Activated CD8-positive, alpha-beta memory T cell treated with anti-CD3 and anti-CD28 coated beads, Interleukin-2, amount 10 ng/mL, durations not matched to agents 7 days and 5 days (primary cell): ENCODE data around the gene SDK1. TPM values are rescaled to one million over a fixed set of nuclear protein-coding genes. Genes with fewer than 3 reads are reported as not detected.

Experiments
- ATAC-seq: fragments of 150-1000 bp; cut with Tn5 transposase; one replicate; pipeline ENCODE4 v1.10.0; 2021; ENCODE audit warnings: moderate library complexity
- CTCF ChIA-PET: fragments of 350-600 bp; sonication (Branson Sonifier 250); formaldehyde crosslinking; loops from one replicate; lab custom pipeline; 2021; ENCODE audit warnings: antibody characterized with exemption; lab: Charles Lee
- DNase-seq: peaks from one replicate; pipeline ENCODE4 v3.0.0-alpha.2; 2020
- H3K27ac Mint-ChIP-seq: one replicate; pipeline ENCODE4 v1.8.0; 2021; ENCODE audit warnings: mild to moderate bottlenecking, mixed read lengths
- H3K27me3 Mint-ChIP-seq: one replicate; pipeline ENCODE4 v1.8.0; 2021; ENCODE audit warnings: mixed read lengths
- H3K36me3 Mint-ChIP-seq: one replicate; pipeline ENCODE4 v1.8.0; 2021; ENCODE audit warnings: mild to moderate bottlenecking, mixed read lengths
- H3K4me1 Mint-ChIP-seq: one replicate; pipeline ENCODE4 v1.8.0; 2021; ENCODE audit warnings: mixed read lengths
- H3K4me3 Mint-ChIP-seq: one replicate; pipeline ENCODE4 v1.8.0; 2021; ENCODE audit warnings: mild to moderate bottlenecking, moderate library complexity, mixed read lengths
- H3K9me3 Mint-ChIP-seq: one replicate; pipeline ENCODE4 v1.8.0; 2022; ENCODE audit warnings: low read depth, mixed read lengths
- total RNA-seq, 2 experiments: library from RNA; stranded (reverse); gene quantifications; one replicate each; pipeline ENCODE4 v1.2.3, GENCODE V29; 2021

Gene SDK1
- total RNA-seq, 2 experiments from 2014 or later = 0.05 to 0.06 TPM

- H3K4me3 Mint-ChIP-seq = no peak overlapping the region
- no peaks in the 10 kb centered on the region for H3K4me1 Mint-ChIP-seq
- H3K27me3 Mint-ChIP-seq = peaks cover under 1% of the 10 kb centered on the region
- H3K27ac Mint-ChIP-seq = no peak overlapping the region
- H3K9me3 Mint-ChIP-seq = peaks cover 4% of the 10 kb centered on the region
- CTCF ChIA-PET = no interaction called here
- ATAC-seq = no peak
- DNase-seq = no peak
- H3K36me3 Mint-ChIP-seq = no peaks in the 10 kb centered on the region
Observed at GRCh38 chr7:3425087-3425486, 124.0 kb downstream of the SDK1 start.

DNA sequence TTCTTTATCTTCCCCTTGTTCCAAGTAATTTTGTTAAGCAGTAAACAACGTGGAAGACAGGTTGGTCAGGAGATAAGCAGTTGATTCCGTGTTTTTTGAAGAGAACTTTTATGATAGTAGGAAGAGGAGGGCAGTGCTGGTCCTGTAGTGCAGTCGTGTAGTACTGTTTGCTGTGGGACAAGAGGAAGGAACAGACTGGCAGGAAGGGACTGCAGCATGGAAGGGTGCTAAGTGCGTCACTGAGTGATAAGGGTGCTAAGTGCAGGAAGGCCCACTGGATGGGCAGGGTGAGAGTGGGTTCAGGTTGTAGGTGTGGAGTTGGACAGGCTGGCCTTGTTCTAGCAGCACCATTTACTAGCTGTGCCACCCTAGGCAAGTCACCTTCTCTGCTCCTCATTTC, 125.0 kb downstream of the SDK1 start:
- no peak for ATAC-seq
- no peak for DNase-seq
- no peak overlapping the region for H3K4me3 Mint-ChIP-seq
- no peaks in the 10 kb centered on the region for H3K36me3 Mint-ChIP-seq
- peaks cover 4% of the 10 kb centered on the region for H3K9me3 Mint-ChIP-seq
- no peaks in the 10 kb centered on the region for H3K27me3 Mint-ChIP-seq
- CTCF ChIA-PET = no interaction called here
- H3K27ac Mint-ChIP-seq = no peak overlapping the region
- H3K4me1 Mint-ChIP-seq = no peaks in the 10 kb centered on the region

DNA sequence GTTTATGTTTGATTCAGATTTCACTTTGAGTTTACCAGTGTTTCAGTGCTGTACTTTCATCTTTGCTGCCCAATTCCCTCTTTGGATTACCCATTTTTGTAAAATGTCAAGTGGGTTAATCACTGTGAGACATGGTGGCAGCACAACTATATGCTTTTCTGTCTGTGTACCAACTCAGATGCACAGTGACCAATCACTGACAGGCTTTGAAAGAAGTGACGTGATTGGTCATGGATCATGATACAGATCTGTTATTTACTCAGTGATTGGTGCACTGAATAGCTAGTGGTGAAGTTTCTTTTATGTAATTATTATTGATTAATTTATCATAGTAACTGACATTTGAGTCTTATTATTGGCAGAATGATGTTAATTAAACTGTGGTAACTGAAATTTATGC, 126.9 kb downstream of the SDK1 start:
- no peaks in the 10 kb centered on the region for H3K9me3 Mint-ChIP-seq
- CTCF ChIA-PET = no interaction called here
- DNase-seq = no peak
- no peaks in the 10 kb centered on the region for H3K4me1 Mint-ChIP-seq
- no peak overlapping the region for H3K27ac Mint-ChIP-seq
- H3K27me3 Mint-ChIP-seq = peaks cover 3% of the 10 kb centered on the region
- H3K4me3 Mint-ChIP-seq = no peak overlapping the region
- no peak for ATAC-seq
- no peaks in the 10 kb centered on the region for H3K36me3 Mint-ChIP-seq

GRCh38 chr7:3429981-3430380, 128.9 kb downstream of the SDK1 start:
- H3K4me1 Mint-ChIP-seq = no peaks in the 10 kb centered on the region
- DNase-seq (no peak), ATAC-seq (no peak)
- no peak overlapping the region for H3K4me3 Mint-ChIP-seq
- no peaks in the 10 kb centered on the region for H3K36me3 Mint-ChIP-seq
- no peaks in the 10 kb centered on the region for H3K9me3 Mint-ChIP-seq
- H3K27me3 Mint-ChIP-seq = peaks cover 10% of the 10 kb centered on the region
- CTCF ChIA-PET = no interaction called here
- H3K27ac Mint-ChIP-seq = no peak overlapping the region

DNA sequence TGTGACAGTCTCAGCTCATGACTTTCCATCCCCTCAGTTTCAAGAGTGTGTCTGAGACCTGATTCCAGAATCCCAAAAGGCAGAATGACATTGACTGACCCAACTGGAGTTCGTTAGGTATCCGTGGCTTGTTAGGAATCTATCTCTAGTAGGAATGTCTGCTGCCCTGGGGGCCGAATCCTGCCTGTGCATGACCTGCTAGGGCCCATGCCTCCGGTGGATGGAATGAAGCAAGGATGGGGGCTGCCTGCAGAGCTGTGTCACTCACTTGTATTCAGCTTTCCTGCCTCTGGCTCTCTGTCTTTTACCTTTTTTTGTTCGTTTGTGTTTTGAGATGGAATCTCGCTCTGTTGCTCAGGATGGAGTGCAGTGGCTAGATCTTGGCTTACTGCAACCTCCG, 129.5 kb downstream of the SDK1 start:
- H3K9me3 Mint-ChIP-seq = no peaks in the 10 kb centered on the region
- peaks cover 10% of the 10 kb centered on the region for H3K27me3 Mint-ChIP-seq
- no peaks in the 10 kb centered on the region for H3K36me3 Mint-ChIP-seq
- DNase-seq (no peak), ATAC-seq (no peak)
- no peak overlapping the region for H3K27ac Mint-ChIP-seq
- no peaks in the 10 kb centered on the region for H3K4me1 Mint-ChIP-seq
- no peak overlapping the region for H3K4me3 Mint-ChIP-seq
- CTCF ChIA-PET = interaction anchor here (0.7 kb wide), 1 partner anchor 90 kb away, joined by 3 read pairs; no protein-coding TSS in a partner anchor

GRCh38 chr7:3431306-3431705, 130.3 kb downstream of the SDK1 start:
- H3K27ac Mint-ChIP-seq = no peak overlapping the region
- ATAC-seq (no peak), DNase-seq (no peak)
- CTCF ChIA-PET = interaction anchor here (0.7 kb wide), 1 partner anchor 91 kb away, joined by 3 read pairs; no protein-coding TSS in a partner anchor
- no peaks in the 10 kb centered on the region for H3K9me3 Mint-ChIP-seq
- H3K4me3 Mint-ChIP-seq = no peak overlapping the region
- peaks cover 10% of the 10 kb centered on the region for H3K27me3 Mint-ChIP-seq
- H3K36me3 Mint-ChIP-seq = no peaks in the 10 kb centered on the region
- H3K4me1 Mint-ChIP-seq = no peaks in the 10 kb centered on the region

GRCh38 chr7:3432911-3433310, 131.9 kb downstream of the SDK1 start:
- no peak for ATAC-seq
- no peaks in the 10 kb centered on the region for H3K36me3 Mint-ChIP-seq
- no peak for DNase-seq
- CTCF ChIA-PET = no interaction called here
- H3K4me3 Mint-ChIP-seq = no peak overlapping the region
- H3K27ac Mint-ChIP-seq = no peak overlapping the region
- no peaks in the 10 kb centered on the region for H3K4me1 Mint-ChIP-seq
- H3K27me3 Mint-ChIP-seq = peaks cover 10% of the 10 kb centered on the region
- H3K9me3 Mint-ChIP-seq = no peaks in the 10 kb centered on the region

DNA sequence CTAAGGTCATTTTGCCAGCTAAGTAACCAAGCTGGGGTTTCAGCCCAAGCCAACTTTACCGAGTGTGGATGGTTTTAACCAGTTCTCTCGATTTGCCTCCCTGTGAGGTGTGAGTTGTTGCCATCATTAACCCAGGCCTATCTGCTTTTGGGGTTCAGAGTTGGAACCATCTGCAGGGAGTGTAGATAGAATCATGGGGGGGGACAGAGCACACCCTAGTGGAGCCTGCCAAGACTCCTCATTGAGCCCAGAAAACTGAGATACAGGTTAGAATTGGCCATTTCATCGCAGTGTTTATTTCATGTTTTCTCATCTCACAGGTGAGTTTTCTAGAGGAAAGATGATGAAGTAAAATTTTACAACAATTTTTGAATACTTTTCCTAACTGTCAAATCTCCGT, 133.6 kb downstream of the SDK1 start:
- CTCF ChIA-PET = no interaction called here
- Mint-ChIP-seq H3K36me3 (no peaks in the 10 kb centered on the region), H3K27me3 (peaks cover 12% of the 10 kb centered on the region), H3K9me3 (no peaks in the 10 kb centered on the region), H3K4me3 (no peak overlapping the region), H3K4me1 (no peaks in the 10 kb centered on the region), H3K27ac (no peak overlapping the region)
- DNase-seq (no peak), ATAC-seq (no peak)

DNA sequence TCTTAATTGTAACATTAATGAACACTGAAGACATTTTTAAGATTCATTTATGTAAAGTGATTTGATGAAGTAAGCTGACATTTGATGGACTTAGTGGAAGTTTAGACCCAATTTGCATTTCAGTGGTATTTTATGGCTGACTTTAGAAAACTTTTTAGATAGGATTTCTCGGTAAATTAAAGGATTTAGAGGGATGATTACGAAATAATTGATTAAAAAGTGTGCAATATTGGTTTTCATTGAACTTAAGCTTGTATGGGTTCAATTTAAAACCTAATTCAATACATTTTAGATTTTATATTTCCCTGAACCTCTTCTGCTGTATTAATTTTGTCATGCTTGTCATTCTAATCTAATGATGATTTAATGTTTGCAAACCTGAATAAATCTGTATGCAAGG, 135.1 kb downstream of the SDK1 start:
- CTCF ChIA-PET = no interaction called here
- ATAC-seq = no peak

GRCh38 chr7:3436746-3437145, 135.7 kb downstream of the SDK1 start:
- DNase-seq (no peak), ATAC-seq (no peak)
- Mint-ChIP-seq H3K27me3 (peaks cover 19% of the 10 kb centered on the region), H3K4me3 (no peak overlapping the region), H3K27ac (no peak overlapping the region), H3K36me3 (no peaks in the 10 kb centered on the region), H3K9me3 (no peaks in the 10 kb centered on the region), H3K4me1 (no peaks in the 10 kb centered on the region)
- CTCF ChIA-PET = no interaction called here

More for the DNA sequence above, 135.1 kb downstream of the SDK1 start:
- H3K4me3 Mint-ChIP-seq = no peak overlapping the region
- H3K9me3 Mint-ChIP-seq = no peaks in the 10 kb centered on the region
- H3K27ac Mint-ChIP-seq = no peak overlapping the region
- no peak for DNase-seq
- H3K4me1 Mint-ChIP-seq = no peaks in the 10 kb centered on the region
- no peaks in the 10 kb centered on the region for H3K36me3 Mint-ChIP-seq
- H3K27me3 Mint-ChIP-seq = peaks cover 19% of the 10 kb centered on the region

DNA sequence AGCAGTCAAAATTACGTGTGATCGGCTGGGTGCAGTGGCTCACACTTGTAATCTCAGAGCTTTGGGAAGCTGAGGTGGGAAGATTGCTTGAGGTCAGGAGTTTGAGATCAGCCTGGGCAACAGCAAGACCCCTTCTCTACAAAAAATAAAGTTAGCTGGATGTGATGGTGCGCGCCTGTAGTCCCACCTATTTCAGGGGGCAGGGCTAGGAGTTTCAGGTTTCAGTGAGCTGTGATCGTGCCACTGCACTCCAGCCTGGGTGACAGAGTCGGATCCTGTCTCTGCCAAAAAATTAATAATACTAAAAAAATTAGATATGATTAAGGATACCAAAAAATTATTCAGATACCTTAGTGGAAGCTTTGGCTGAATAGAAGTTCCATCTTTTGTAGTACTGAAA, 136.4 kb downstream of the SDK1 start:
- H3K27me3 Mint-ChIP-seq = peaks cover 17% of the 10 kb centered on the region
- no peaks in the 10 kb centered on the region for H3K4me1 Mint-ChIP-seq
- no peaks in the 10 kb centered on the region for H3K9me3 Mint-ChIP-seq
- ATAC-seq (no peak), DNase-seq (no peak)
- no peaks in the 10 kb centered on the region for H3K36me3 Mint-ChIP-seq
- H3K4me3 Mint-ChIP-seq = no peak overlapping the region
- H3K27ac Mint-ChIP-seq = no peak overlapping the region
- CTCF ChIA-PET = no interaction called here

DNA sequence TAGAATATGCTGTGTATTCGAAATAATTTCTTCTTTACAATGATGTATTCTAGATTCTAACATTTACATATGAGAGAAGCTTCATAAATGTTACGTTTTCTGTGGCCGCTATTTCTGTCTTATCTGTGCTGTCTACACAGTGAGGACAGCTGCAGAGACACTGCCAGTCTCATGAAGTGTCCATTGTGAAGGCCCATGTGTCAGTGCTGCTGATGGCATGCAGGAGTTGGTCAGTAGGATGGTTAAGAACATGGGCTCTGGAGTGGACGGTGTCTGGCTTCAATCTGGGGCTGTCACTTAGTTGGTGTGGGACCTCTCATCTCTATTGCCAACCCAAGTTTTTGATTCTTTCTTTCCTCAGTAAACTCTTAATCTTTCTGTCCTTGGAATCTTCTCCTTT, 137.3 kb downstream of the SDK1 start:
- CTCF ChIA-PET = no interaction called here
- Mint-ChIP-seq H3K27me3 (peaks cover 18% of the 10 kb centered on the region), H3K27ac (no peak overlapping the region), H3K4me1 (no peaks in the 10 kb centered on the region), H3K36me3 (no peaks in the 10 kb centered on the region), H3K9me3 (no peaks in the 10 kb centered on the region), H3K4me3 (no peak overlapping the region)
- no peak for ATAC-seq
- no peak for DNase-seq

- Mint-ChIP-seq H3K4me3 (no peak overlapping the region), H3K27ac (no peak overlapping the region), H3K9me3 (no peaks in the 10 kb centered on the region), H3K27me3 (peaks cover 19% of the 10 kb centered on the region), H3K4me1 (no peaks in the 10 kb centered on the region), H3K36me3 (no peaks in the 10 kb centered on the region)
- ATAC-seq = no peak
- DNase-seq = no peak
- CTCF ChIA-PET = no interaction called here
Observed at GRCh38 chr7:3439333-3440030, 138.4 kb downstream of the SDK1 start.

GRCh38 chr7:3440509-3440908, 139.5 kb downstream of the SDK1 start:
- DNase-seq = no peak
- peaks cover 1% of the 10 kb centered on the region for H3K9me3 Mint-ChIP-seq
- peaks cover 22% of the 10 kb centered on the region for H3K27me3 Mint-ChIP-seq

More at GRCh38 chr7:3440509-3440908, 139.5 kb downstream of the SDK1 start:
- no peak overlapping the region for H3K27ac Mint-ChIP-seq
- no peaks in the 10 kb centered on the region for H3K36me3 Mint-ChIP-seq
- H3K4me1 Mint-ChIP-seq = no peaks in the 10 kb centered on the region
- no peak for ATAC-seq
- CTCF ChIA-PET = no interaction called here
- H3K4me3 Mint-ChIP-seq = no peak overlapping the region
